RWPE2 (cell line): ENCODE results near the gene SETBP1.

Source experiments
- ATAC-seq: fragments of 200-7000 bp; cut with Tn5 transposase; 3 replicates; pipeline ENCODE4 v1.9.1; 2021; ENCODE audit warnings: low read depth
- DNase-seq: peaks from one replicate; pipeline ENCODE4 v3.0.0-alpha.2; 2020; ENCODE audit warnings: low spot score
- H3K27ac ChIP-seq: fragments of 450-650 bp; 2 replicates; pipeline ENCODE4 v1.5.1; 2017; ENCODE audit warnings: mild to moderate bottlenecking; ENCODE audit not compliant: poor library complexity, severe bottlenecking
- H3K27me3 ChIP-seq: fragments of 250-450 bp; sonication (Bioruptor Pico); 2 replicates; pipeline ENCODE4 v1.5.1; 2021; ENCODE audit warnings: mild to moderate bottlenecking, moderate library complexity; ENCODE audit not compliant: insufficient read depth, poor library complexity, severe bottlenecking
- H3K36me3 ChIP-seq: fragments of 250-450 bp; sonication (Bioruptor Pico); 2 replicates; pipeline ENCODE4 v1.5.1; 2020; ENCODE audit warnings: low read depth, mild to moderate bottlenecking, moderate library complexity
- H3K4me1 ChIP-seq: fragments of 250-450 bp; sonication (Bioruptor Pico); 2 replicates; pipeline ENCODE4 v1.5.1; 2021; ENCODE audit warnings: mild to moderate bottlenecking, moderate library complexity; ENCODE audit not compliant: insufficient read depth, poor library complexity, severe bottlenecking
- H3K4me3 ChIP-seq: fragments of 250-450 bp; sonication (Bioruptor Pico); 2 replicates; pipeline ENCODE4 v1.5.1; 2021; ENCODE audit warnings: mild to moderate bottlenecking, moderate library complexity; ENCODE audit not compliant: severe bottlenecking
- H3K9me3 ChIP-seq: fragments of 250-450 bp; sonication (Bioruptor Pico); 2 replicates; pipeline ENCODE4 v1.5.1; 2021; ENCODE audit warnings: mild to moderate bottlenecking, moderate library complexity; ENCODE audit not compliant: severe bottlenecking
- CTCF ChIP-seq: fragments of 450-650 bp; IDR thresholded peaks from one replicate; pipeline ENCODE4 v1.5.1; 2017; ENCODE audit warnings: mild to moderate bottlenecking, moderate library complexity; ENCODE audit not compliant: poor library complexity, severe bottlenecking

The SETBP1 gene

DNA sequence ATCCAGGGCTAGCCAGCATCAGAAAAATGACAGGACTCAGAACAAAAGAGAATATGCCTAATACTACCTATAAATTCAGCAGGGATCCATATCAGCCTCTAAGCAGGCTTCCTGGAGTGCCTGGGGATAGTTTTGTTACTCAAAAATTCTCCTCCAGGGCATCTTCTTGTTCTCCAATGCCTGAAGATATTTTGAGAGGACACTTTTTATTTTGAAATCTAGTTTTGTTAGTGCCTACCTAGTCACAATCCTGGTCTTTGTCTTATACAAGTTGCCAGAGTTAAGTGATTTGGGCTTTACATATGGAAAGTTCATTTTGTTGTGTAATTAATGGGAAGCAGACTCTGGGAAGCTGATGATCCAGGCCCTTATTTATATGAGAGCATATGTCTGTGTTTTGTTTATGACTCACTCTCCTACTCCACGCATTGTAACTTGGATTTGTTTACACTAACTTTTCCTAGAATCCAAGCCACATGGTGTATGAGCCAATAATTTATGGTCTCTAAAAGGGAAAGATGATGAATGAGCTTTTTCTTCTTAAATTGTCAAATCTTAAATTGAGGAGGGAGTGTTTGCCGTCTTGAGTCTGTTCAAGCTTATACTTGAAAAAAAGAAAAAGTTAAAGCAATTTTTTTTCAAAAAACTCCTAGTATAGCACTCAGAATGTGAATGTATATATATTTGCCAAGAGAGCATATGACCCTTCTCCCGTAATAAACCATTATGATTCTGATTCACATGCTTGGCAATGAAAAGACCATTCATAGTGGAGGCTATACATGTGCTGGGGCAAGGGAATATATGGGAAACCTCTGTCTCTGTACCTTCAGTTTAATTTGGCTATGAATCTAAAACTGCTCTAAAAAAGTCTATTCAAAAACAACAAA is 370.3 kb downstream of the SETBP1 start:
- DNase-seq (no peak), ATAC-seq (peak; percentile 99)
- H3K36me3 ChIP-seq = no peaks in the 10 kb centered on the region
- H3K4me1 ChIP-seq = peaks cover 6% of the 10 kb centered on the region
- H3K9me3 ChIP-seq = no peaks in the 10 kb centered on the region
- H3K27ac ChIP-seq = peak overlapping the region; percentile 22
- no peak overlapping the region for H3K4me3 ChIP-seq
- TF ChIP-seq CTCF = no peak
- H3K27me3 ChIP-seq = no peaks in the 10 kb centered on the region

DNA sequence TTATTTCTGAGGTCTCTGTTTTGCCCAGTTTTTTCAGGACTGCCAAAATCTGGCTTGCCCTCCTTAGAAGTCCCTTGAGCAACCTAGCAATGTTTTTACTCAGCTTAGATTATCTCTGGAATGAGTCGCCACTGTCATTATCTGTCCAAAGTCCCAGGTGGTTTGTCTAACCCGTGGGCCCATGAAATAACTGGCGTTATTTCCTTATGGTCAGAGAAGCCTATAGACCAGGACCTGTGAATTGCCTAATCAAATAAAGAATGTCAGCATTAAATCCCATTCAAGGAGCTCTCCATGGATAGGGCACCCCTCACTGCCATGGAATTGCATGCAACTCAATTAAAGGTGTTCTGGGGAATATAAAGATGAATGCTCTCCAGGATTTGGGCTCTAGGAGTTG is 373.9 kb downstream of the SETBP1 start:
- Histone ChIP-seq H3K36me3 (no peaks in the 10 kb centered on the region), H3K9me3 (no peaks in the 10 kb centered on the region), H3K4me3 (no peak overlapping the region), H3K27ac (no peak overlapping the region), H3K27me3 (no peaks in the 10 kb centered on the region), H3K4me1 (peaks cover 8% of the 10 kb centered on the region)
- DNase-seq = no peak
- no peak for TF ChIP-seq CTCF
- no peak for ATAC-seq

- Histone ChIP-seq H3K36me3 (no peaks in the 10 kb centered on the region), H3K9me3 (no peaks in the 10 kb centered on the region), H3K27ac (no peak overlapping the region), H3K4me3 (no peak overlapping the region), H3K27me3 (no peaks in the 10 kb centered on the region), H3K4me1 (peaks cover 16% of the 10 kb centered on the region)
- no peak for ATAC-seq
- no peak for TF ChIP-seq CTCF
- DNase-seq = no peak
These were observed 375.1 kb downstream of the SETBP1 start for GRCh38 chr18:45055811-45056210.

DNA sequence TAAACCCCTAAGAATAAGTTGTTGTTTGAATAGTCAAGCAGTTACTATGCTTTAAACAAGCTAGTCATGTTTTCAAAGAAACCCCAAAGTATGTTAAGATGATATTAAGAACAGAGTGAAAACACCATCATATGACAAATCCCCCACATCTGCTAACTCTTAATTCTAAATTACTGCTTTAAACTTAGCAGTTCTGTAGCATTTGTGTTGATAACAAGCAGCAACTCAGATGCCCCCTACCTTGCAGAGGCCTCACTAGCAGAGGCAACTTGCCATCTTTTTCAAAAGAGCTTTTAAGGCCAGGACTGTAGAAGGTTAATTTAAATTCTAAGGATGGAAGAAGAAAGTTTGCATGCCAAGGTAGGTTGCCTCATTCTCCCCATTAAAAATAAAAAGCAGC is 376.2 kb downstream of the SETBP1 start:
- Histone ChIP-seq H3K4me1 (peaks cover 11% of the 10 kb centered on the region), H3K27me3 (no peaks in the 10 kb centered on the region), H3K36me3 (no peaks in the 10 kb centered on the region), H3K9me3 (no peaks in the 10 kb centered on the region), H3K4me3 (no peak overlapping the region), H3K27ac (no peak overlapping the region)
- no peak for ATAC-seq
- no peak for TF ChIP-seq CTCF
- no peak for DNase-seq
